HG02678 (cell line): ENCODE results near the gene STARD3.
"Not testable (repeated sequence)": the region's sequence is repeated elsewhere in the genome, so short reads cannot be mapped to it uniquely, and the experiment has no call there.

Experiments used
- ATAC-seq: cut with Tn5 transposase; IDR thresholded peaks from one replicate; pipeline ENCODE4 v1.9.1; 2021; ENCODE audit warnings: mild to moderate bottlenecking, moderate library complexity; ENCODE audit not compliant: unreplicated experiment

Gene STARD3

DNA sequence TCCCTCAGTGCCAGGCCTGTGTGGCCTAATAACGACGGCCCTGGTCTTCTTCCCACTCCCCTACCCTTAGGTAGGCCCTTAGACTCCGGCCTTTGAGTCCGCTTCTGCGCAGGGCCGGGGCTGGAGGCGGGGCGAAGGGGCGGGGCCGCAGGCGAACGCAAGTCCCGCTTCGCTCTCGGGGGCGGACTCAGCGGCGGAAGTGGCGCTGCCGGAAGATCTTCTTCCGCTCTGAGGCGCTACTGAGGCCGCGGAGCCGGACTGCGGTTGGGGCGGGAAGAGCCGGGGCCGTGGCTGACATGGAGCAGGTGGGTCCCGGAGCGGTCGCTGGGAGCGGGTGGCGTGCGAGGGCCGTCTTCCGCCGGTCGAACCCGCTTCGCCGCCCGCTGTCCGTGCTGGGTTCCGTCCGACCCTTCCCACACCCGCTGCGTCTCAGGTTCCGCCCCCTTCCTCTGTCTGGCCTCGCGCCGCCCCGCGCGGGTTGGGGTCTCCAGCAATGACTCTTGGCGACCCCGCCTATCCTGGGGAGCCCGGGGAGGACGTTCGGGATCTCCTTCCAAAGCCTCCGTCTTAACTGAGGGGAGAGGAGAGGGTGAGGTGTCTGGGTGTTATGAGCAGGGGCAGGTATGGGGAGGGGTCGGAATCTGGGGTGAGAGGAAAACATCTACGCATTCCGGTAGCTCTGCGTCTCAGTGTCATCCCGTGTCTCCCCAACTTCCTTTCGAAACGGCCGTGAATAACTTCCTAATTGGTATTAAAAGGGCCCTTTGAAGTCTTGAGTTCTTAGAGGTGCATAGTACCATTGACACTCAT is at the start of gene STARD3:
TSS of gene STARD3 (plus strand) at position 218 of the 810 bp plus-strand sequence. CDS start 16,388 bp downstream, outside the sequence.
- peak; percentile 80 for ATAC-seq

DNA sequence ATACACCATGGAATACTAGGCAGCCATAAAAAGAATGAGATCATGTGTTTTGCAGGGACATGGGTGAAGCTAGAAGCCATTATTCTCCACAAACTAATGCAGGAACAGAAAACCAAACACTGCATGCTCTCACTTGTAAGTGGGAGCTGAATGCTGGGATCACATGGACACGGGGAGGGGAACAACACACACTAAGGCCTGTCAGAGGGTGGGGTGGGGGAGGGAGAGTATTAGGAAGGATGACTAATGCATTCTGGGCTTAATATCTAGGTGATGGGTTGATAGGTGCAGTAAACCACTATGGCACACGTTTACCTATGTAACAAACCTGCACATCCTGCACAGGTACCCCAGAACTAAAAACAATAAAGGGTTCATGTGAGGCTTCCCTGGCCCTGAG is 46.8 kb upstream of the STARD3 start:
- not testable (repeated sequence) for ATAC-seq

DNA sequence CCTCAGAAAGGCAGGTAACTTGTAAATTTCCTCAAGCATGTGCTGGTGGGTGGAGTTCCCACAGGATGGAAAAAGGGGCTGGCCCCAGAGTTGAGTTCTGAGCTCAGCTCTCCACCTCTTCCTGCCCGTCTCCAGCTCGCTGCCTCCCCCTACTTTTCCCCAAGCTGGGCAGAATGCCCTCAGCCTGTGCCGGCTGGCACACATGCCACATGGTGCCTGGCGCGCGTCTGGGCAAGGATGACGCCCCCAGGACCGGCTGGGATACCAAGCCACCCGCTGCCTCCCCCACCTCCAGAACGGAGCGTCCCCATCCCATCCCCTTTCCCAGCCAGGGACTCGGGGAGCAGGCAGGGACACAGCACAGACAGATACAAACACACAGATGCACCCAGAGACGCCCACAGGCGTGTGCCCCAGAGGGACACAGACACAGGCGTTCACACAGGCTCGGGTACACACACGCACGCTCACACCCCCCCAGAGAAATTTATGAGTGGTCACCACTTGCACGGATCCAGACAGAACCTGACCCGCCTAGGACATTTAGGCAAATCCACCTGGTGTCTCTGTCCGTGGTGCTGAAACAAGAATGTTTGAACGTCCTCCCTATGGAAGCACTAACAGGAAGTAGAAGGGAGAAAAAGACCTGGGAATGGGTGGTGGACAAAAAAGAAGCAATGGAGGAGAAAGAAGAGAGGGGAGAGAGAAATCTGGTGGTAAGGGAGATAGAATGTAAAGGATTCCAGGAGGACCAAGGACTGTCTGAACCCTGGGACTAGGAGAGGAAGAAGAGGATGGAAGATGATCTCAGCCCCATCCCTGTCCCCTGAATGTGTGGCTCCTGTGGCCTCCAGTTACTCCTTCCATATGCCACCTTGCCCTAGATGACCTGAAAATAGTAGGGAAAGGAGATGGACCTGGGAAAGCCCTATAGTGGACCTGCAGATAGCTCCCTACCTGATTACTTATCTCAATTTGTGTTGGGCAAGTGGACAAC is 44.7 kb upstream of the STARD3 start:
- ATAC-seq: no peak

DNA sequence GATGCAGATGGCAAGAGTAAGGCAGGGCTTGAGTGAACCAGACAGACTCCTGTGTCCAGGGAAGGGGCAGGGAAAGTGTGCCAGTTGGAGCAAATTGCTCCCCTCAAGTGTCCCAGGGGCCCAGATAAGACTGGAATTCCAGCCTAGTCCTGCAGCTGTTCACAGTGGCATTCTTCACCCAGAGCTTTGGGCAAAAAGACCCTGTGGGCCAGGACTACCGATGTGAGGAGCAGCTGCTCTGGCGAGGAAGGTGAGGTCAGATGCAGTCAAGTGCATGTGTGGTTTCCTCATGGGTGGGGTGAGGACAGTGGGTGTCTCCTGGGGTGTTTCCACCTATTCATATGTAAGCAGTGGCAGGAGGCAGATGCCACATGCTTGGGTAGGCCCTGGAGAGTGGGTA is 43.6 kb upstream of the STARD3 start:
- ATAC-seq: no peak

DNA sequence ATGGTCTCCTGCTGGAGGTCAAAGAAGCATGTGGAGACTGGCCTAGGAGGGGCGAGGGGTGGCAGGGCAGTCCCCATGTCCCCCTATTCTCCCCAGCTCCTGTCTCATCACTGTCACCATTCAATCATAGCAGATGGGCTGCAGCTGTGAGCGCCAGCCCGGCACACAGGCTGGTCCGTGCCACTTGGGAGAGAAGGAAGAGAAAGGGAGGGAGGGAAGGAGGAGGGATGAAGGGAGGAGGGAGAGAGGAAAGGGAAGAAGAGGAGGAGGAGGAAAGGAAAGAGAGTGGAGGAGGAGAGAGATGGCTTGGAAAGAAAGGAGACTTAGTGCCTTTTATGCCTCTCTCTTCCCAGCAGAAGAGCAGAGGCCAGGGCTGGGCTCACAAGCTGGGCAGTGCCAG is 41.6 kb upstream of the STARD3 start:
- ATAC-seq: no peak

DNA sequence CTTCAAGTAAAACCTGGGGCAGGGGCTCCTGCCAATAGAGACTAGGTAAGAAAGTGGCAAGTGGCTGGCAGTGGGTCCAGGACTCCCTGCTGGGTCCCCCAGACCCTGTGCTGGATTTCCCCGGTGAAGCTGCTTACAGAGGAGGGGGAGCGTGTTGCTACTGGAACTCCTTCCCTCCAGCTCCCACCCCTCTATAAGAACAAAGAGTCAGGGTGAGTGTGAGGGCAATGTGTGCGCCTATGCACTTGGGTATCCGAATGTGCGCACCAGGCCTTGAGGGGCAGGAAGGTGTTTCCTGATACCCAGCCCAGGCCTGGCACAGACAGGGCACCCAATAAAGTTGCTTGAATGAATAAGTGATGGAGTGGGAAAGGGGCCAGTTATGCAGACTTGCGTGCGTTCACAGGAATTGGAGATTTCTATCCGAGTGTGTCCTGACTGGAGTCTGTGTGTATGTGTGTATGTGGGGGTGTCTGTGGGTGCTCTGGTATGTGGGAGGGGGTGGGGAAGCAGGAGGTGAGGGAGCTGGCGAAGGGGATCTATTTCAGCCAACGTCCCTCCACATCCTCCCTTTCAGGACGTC is 40.9 kb upstream of the STARD3 start:
- ATAC-seq: no peak

DNA sequence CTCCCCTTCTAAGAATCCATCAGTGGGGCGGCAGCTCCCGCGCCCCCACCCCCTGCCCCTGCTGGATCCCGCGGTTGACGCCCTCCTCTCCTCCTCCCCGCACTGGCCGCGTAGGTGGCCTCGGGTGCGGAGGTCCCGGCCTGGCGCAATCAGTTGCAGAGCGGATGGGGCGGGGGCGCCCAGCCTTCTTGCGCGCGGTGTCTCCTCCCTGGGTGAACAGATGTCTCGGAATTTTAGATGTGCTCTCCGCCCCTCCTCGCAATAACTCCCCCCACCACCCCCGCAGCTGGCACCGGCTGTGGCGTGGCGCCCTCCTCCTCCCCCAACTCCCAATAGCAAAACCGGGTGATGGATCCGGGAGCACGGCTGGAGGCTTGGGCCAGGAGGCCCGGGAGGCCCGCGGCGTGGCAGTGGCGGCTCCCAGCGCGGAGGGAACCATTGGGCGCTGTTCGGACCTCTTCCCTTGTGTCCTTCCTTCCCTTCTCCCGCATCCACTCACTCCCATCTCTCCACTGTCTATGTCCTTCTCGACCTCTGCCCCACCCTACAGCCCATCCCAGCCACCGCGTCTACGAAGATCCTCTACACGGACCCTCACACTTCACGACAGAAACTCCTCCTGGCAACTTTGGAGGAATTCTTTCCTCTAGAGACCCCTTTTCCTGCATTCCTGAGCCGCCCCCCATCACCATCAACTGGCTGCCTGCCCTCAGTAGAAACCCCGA is 40.2 kb upstream of the STARD3 start:
- ATAC-seq: no peak

DNA sequence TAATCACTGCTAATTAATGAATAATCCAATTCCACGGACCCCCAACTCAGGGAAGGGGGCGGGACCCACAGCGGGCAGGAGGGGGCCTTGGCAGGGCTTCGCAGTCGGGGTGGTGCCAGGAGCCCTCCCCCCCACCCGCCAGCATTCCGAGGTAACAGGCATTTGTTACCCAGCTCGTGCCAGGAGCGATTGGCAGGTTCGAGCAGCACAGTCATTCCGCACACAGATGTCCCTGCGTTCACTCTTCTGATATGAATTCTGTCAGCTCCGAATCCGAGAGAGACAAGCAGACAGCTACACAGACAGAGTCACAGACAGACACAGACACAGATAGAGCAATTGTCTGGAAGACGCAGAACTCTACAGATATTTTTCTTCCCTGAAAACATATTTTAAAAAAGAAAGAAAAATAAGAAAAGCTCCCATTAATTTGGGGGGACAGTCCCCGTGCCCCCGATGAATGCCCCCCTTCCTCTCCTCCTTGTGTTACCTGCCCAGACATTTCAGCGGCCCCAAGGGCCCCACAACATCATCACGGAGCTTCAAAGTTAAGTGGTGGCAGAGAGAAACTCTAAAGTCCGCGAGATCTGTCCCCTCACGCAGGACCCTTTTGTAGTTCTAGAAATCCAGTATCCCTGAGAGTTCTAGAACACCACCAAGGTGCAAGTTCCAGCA is 39.4 kb upstream of the STARD3 start:
- ATAC-seq: no peak

DNA sequence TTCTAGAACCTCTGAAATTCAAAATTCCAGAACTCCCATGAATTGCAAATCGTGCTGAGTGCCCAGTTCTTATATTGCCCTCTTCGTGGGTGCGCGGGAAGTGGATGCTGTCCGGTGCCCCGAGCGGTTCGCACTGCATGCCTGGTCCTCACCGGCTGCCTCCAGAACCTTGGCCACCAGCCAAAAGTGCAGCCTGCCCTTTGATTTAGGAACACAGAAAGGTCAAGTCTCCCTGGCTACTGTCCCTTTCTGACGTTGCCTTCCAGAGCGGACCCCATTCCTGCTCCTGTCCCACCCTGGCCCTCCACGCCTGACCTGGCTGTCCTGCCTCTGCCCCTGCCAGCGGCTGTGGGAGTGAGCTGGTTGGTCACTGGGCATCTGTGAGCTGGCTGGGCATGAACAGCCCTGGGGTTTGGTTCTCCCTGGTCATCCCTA is 38.9 kb upstream of the STARD3 start:
- no peak for ATAC-seq

DNA sequence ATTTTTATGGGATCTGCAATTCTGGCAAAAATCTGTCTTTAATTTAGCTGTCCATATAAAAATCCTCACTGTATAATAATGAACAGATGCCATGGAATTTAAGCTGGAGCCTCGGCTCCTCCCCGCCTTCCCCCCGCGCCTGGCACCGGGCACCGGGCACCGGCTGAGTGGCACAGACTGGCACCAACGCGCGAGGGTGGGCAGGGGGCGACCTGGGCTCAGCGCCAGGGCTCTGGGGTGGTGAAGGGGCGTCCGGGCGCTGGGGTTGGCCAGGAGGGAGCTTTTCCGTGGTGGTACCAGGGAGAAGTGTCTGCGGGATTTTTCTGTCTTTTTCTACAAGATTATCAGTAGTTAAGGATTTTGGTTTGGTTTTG is 38.3 kb upstream of the STARD3 start:
- ATAC-seq: no peak

DNA sequence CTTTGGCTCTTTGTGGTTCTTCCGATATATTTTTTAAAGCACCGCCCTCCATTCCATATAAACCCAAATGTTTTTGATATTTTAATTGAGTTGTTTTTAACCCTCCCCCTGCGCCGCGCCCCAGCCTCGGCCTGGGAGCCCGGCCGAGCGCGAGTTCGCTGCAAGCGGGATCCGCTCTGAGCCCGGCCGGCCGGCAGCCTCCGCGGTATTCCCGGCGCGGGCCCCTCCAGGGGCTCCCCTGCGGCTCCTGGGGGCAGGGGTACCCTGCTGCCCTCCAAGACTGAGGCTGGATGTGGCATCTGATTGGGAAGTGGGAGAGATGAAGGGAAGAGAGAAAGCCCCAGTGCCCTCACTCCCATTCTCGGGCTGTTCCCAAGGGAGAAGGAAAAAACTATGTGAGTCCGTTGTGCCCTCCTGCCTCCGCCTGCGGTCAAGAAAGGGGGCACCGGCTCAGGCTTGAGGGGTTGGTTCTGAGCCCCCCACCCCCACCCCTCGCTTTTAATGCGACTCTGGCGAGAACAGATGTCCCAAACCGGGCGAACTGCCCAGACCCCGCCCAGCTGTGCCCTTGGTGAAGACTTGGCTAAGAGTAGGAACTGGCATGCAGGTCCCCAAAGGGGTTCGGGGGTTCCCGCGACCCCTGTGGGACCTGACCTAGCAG is 37.8 kb upstream of the STARD3 start:
- no peak for ATAC-seq

DNA sequence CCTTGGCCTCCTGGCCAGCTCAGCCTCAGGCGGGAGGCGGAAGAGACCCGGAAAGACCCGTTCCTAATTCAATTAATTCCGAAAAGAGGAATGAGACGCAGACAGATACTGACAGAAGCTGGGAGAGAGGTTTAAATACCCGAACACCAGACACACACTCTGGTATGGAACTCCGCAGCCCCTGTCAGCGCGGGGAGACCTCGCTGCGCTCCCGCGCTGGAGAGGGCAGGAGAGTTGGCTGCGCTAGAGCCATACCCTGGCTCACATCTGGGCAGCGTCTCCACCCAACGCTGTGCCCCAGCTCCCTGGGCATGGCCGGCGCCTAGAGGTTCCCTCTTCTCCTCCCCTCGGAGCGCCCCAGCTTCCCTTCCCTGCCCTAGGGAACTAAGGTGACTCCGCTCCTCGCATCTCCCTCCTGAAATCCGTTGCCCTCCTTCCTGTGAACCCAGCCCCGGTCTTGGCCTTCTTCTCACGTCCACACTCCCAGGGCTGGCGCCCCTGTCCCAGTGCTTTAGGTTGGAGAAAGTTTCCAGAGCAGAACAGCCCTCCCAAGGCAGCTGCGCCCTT is 37.2 kb upstream of the STARD3 start:
- ATAC-seq: no peak

DNA sequence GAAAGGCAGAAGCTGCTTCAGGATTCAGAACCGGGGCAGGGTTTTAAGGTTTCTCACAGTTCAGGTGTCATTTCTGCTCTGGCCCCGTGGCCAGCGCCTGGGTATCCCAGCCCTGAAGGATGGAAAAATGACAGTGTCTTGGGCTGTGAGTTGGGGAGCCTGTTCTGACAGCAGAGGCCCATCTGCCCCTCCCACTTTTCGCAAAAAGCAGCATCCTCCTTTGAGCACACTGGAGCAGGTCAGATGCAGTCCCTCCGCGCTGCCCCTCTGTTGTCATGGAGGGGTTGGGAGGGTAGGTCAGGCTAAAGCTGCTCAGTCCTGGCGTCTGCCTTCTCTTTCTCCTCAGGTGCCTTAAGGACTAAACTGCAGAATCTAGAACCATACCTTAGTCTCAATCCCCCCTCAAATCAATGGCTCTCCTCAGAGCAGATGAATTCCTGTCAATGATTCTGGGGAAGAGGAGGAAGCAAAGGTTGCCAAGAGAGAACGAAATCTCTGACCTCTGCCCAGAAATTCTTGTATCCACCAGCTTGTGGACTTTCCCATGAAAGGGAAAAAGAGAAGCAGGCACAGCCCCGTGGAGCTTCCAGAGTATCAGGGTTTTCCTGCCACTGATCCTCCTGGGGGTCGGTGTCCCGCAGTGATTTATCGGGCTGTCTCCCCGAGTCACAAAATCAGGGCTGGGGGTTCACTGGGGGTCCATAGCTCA is 36.5 kb upstream of the STARD3 start:
- ATAC-seq: no peak

DNA sequence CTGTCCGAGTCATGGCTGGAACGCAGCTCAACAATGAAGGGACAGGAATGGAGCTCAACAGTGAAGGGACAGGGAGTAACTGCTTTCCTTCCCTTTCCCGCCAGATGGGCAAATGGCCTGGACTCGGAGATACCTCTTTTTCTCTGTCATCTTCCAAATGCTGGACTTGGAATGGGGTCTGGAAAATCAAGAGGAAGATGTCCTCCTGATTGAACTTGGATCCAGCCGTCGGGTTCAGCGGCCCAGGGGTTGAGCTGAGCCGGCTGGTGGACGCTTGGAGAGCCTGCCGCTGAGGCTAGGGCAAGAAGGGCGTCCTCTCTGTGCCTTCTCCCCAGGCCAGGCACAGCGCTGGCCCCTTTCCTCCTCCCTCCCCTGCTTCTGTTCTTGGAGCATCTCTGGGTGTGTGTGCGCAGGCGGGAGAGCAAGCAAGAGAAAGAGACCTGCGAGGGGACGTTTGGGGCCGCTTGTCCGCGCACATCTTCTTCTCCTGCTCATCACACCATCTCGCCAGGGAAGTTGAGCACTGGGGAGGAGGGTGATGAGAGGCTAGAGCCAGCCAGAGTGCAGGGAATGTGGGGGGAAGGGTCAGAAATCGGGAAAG is 35.8 kb upstream of the STARD3 start:
- no peak for ATAC-seq

DNA sequence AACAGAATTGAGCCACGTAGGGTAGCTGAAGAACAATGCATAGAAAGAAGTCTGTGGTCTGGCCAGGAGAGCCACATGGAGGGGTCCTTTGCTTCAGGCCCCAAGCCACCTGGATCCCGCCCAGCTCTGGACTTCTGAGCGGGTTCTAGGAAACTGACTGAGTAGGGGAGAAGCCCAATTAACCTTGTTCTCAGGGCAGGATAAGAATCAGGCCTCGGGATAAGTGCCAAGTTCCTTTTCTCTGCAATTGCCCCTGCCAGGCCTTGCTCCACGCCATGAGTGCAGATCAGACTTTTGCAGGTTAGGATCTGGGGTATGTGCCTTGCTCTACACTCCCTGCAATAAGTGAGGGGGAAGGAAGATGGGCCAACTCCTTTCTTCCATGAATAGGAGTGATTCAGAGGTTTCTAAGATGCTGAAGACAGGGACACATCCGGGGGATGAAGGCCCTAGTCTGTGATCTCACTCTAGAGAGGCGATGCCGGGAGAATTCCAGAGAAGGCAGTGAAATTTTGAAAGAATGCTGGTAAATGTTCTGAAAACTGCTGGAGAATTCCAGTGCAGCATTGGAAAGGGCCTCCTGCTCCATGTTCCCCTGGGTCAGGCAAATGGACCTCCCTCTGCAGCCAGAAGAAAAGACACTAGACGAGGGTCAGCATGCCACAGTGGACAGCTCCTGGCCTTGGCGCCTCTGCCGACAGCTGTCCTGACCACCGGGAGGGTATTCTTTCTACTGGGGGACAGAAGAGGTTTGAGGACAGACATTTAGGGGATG is 35.0 kb upstream of the STARD3 start:
- no peak for ATAC-seq

DNA sequence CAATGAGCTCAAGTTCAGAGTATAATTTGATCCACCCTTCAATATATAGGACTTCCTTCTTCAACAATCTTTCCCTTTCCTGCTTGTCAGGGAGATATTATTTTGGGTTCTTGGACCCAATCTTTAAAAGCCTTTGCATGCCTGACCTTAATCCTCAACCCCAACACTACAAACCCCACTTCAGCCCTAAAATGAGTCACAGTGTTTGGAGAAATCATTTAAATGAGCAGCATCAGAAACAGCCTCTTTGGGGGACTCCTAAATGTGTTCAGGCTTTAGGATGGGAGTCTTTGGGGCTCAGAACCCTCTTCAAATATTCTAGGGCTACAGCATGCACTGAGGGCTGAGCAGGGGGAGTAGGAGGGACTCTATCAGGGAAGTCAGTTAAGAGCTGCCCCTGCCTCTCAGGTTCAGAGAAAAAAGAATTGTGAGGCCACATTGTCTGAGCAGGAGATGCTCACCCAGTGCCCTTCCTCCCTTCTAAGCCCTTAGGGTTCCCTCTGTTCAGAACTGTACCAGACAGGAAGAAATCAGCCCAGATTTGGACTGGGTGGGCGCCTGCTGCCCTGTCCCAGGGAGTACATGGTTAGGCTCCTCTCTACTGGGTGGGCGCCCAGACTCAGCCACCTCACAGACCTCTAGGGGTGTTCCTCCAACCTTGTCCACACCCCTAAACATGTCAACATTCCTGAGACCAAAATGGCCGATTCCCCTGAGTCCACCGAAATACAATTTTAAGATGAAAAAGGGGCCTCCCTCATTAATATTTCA is 34.2 kb upstream of the STARD3 start:
- no peak for ATAC-seq
